Neural progenitor cell (in vitro differentiated cells): ENCODE measurements around the gene PPFIA1. TPM values are rescaled to one million over a fixed set of nuclear protein-coding genes. Genes with fewer than 3 reads are reported as not detected.

Source experiments
- DNase-seq: peaks from one replicate; pipeline ENCODE4 v3.0.0-alpha.2; 2016; ENCODE audit warnings: low spot score
- H2AFZ ChIP-seq: fragments of 200-600 bp; sonication (generic); replicated peaks from 2 replicates; pipeline ENCODE4 v1.6.1; 2016; ENCODE audit warnings: antibody characterized with exemption
- H3F3A ChIP-seq: fragments of 200-600 bp; sonication (generic); 2 replicates; pipeline ENCODE4 v1.6.1; 2016; ENCODE audit warnings: antibody characterized with exemption, low read depth
- H3K27ac ChIP-seq: fragments of 200-600 bp; sonication (generic); 2 replicates; pipeline ENCODE4 v1.5.1; 2016; ENCODE audit warnings: mild to moderate bottlenecking
- H3K27me3 ChIP-seq: fragments of 200-600 bp; sonication (generic); 2 replicates; pipeline ENCODE4 v1.6.1; 2016; ENCODE audit warnings: mild to moderate bottlenecking, moderate library complexity
- H3K36me3 ChIP-seq: fragments of 200-600 bp; sonication (generic); 2 replicates; pipeline ENCODE4 v1.5.1; 2016
- H3K4me1 ChIP-seq: fragments of 200-600 bp; sonication (generic); 2 replicates; pipeline ENCODE4 v1.6.1; 2016; ENCODE audit warnings: mixed run types
- H3K4me2 ChIP-seq: fragments of 200-600 bp; sonication (generic); 2 replicates; pipeline ENCODE4 v1.6.1; 2016
- H3K4me3 ChIP-seq: fragments of 200-600 bp; sonication (generic); 2 replicates; pipeline ENCODE4 v1.5.1; 2016
- H3K79me2 ChIP-seq: fragments of 200-600 bp; sonication (generic); 2 replicates; pipeline ENCODE4 v1.6.1; 2016; ENCODE audit warnings: low read depth
- H3K9ac ChIP-seq: fragments of 200-600 bp; sonication (generic); 2 replicates; pipeline ENCODE4 v1.6.1; 2016
- H3K9me3 ChIP-seq: fragments of 200-600 bp; sonication (generic); 2 replicates; pipeline ENCODE4 v1.5.1; 2016; ENCODE audit warnings: low read depth
- H4K20me1 ChIP-seq: fragments of 200-600 bp; sonication (generic); 2 replicates; pipeline ENCODE4 v1.6.1; 2016; ENCODE audit warnings: low read depth
- H3K27ac Mint-ChIP-seq: 3 replicates; pipeline ENCODE4 v1.8.0; 2021; ENCODE audit warnings: mixed read lengths
- H3K27me3 Mint-ChIP-seq: 2 replicates; pipeline ENCODE4 v1.8.0; 2022; ENCODE audit warnings: low read depth, mild to moderate bottlenecking, inconsistent platforms, moderate library complexity, mixed read lengths; ENCODE audit not compliant: insufficient read depth
- H3K36me3 Mint-ChIP-seq: 3 replicates; pipeline ENCODE4 v1.8.0; 2021; ENCODE audit warnings: mixed read lengths
- H3K4me1 Mint-ChIP-seq: 3 replicates; pipeline ENCODE4 v1.8.0; 2021; ENCODE audit warnings: mixed read lengths
- H3K4me3 Mint-ChIP-seq: 3 replicates; pipeline ENCODE4 v1.8.0; 2021; ENCODE audit warnings: mild to moderate bottlenecking, moderate library complexity, mixed read lengths
- H3K9me3 Mint-ChIP-seq: 3 replicates; pipeline ENCODE4 v1.8.0; 2020; ENCODE audit warnings: mixed read lengths
- EZH2 ChIP-seq: fragments of 200-600 bp; sonication (generic); IDR thresholded peaks from 2 replicates; pipeline ENCODE4 v1.6.1; 2017; ENCODE audit warnings: antibody characterized with exemption, mild to moderate bottlenecking, moderate library complexity
- EZH2phosphoT487 ChIP-seq: fragments of 200-600 bp; sonication (generic); IDR thresholded peaks from 2 replicates; pipeline ENCODE4 v1.6.1; 2017; ENCODE audit warnings: antibody characterized with exemption
- total RNA-seq: library from RNA; depleted of rRNA; stranded (reverse); fragments of >200 nt; gene quantifications from 2 replicates; pipeline ENCODE4 v1.2.3, GENCODE V29; 2015; ENCODE audit warnings: low replicate concordance
- TF ChIP-seq, protein P1 (sequence below): fragments of 200-600 bp; sonication (generic); IDR thresholded peaks from 2 replicates; pipeline ENCODE4 v1.5.1; 2017; ENCODE audit warnings: antibody characterized with exemption, mild to moderate bottlenecking

Gene PPFIA1
- 42.6 and 44.5 TPM in 2 replicates for total RNA-seq

DNA sequence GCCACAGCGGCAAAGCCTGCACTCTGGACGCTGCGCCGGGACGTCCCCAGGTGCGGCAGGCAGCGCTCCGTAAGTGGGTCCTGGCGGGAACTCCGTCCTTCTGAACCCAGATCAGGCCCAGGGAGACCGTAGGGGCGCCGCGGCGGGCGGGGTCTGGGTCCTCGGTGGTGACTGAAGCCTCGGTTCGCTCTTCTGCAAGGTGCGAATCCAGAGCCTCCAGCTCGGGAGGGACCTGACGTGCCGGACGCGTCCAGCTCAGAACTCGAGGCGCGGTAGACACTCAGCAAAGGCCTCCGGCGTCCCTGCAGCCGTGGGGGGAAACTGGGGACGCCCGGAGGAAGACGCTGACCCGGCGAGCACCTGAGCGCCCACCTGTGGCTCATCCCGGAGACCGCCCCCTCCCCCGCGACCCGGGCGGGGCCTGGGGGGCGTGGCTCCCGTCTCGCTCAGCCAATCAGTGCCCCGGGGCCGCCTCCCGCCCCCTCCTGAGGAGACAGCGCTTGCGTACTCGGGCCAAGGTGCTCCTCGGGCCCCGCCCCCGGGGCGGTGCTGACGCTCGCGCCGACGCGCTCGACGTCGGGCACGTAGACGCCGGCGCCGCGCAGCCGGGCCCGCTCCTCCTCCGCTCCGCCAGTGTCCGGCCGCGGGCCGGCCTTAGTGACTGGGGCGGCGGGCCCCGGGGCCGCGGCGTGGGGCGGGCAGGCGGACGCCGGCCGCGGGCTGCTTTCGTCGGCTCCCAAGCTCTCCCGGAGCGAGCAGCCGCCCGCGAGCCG, at the start of gene PPFIA1:
TSS of gene PPFIA1 (plus strand) at position 587 of the 773 bp plus-strand sequence. CDS start 1,483 bp downstream, outside the sequence.
- H2AFZ ChIP-seq, result peak within 1 kb of the TSS; percentile 89
- DNase-seq, result peak; percentile 98
- H3K27me3 Mint-ChIP-seq, result peaks cover 25% of the 10 kb centered on the region
- H3K79me2 ChIP-seq, result peaks cover 46% of the 10 kb centered on the region
- H3K27ac Mint-ChIP-seq, result peak within 1 kb of the TSS; percentile 92
- H3K36me3 Mint-ChIP-seq, result peaks cover 15% of the 10 kb centered on the region
- H3K9me3 Mint-ChIP-seq, result no peaks in the 10 kb centered on the region
- H4K20me1 ChIP-seq, result peaks cover 43% of the 10 kb centered on the region
- peaks cover 14% of the 10 kb centered on the region for H3K4me1 Mint-ChIP-seq
- peaks cover 12% of the 10 kb centered on the region for H3K4me1 ChIP-seq
- peaks cover 3% of the 10 kb centered on the region for H3K27me3 ChIP-seq
- peak within 1 kb of the TSS; percentile 96 for H3K4me2 ChIP-seq
- H3K9ac ChIP-seq, result peak within 1 kb of the TSS; percentile 73
- H3K4me3 Mint-ChIP-seq, result peak within 1 kb of the TSS; percentile 96
- no peaks in the 10 kb centered on the region for H3K9me3 ChIP-seq
- H3F3A ChIP-seq, result no peaks in the 10 kb centered on the region
- H3K36me3 ChIP-seq, result peaks cover 13% of the 10 kb centered on the region
- H3K4me3 ChIP-seq, result peak within 1 kb of the TSS; percentile 86
- TF ChIP-seq EZH2, result no peak
- no peak for TF ChIP-seq EZH2phosphoT487
- TF ChIP-seq, protein P1, sequence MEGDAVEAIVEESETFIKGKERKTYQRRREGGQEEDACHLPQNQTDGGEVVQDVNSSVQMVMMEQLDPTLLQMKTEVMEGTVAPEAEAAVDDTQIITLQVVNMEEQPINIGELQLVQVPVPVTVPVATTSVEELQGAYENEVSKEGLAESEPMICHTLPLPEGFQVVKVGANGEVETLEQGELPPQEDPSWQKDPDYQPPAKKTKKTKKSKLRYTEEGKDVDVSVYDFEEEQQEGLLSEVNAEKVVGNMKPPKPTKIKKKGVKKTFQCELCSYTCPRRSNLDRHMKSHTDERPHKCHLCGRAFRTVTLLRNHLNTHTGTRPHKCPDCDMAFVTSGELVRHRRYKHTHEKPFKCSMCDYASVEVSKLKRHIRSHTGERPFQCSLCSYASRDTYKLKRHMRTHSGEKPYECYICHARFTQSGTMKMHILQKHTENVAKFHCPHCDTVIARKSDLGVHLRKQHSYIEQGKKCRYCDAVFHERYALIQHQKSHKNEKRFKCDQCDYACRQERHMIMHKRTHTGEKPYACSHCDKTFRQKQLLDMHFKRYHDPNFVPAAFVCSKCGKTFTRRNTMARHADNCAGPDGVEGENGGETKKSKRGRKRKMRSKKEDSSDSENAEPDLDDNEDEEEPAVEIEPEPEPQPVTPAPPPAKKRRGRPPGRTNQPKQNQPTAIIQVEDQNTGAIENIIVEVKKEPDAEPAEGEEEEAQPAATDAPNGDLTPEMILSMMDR, result no peak
- peak within 1 kb of the TSS; percentile 15 for H3K27ac ChIP-seq

DNA sequence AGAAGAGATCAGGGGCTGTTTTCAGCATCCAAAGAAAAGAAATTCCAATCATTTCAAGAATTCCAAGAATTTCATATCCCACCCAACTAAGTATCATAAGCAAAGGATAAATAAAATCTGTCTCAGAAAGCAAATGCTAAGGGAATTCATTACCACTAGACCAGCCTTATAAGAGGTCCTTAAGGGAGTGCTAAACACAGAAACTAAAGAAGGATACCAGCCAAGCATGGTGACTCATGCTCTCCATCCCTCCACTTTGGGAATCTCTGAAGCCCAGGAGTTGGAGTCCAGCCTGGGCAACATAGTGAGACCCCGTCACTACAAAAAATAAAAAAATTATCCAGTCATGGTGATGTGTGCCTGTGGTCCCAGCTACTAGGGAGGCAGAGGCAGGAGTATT, 49.6 kb upstream of the PPFIA1 start:
- no peak for TF ChIP-seq EZH2
- TF ChIP-seq, protein P1, result no peak
- TF ChIP-seq EZH2phosphoT487, result no peak
- peak overlapping the region; percentile 22 for H3K27ac Mint-ChIP-seq
- H3K36me3 ChIP-seq, result no peaks in the 10 kb centered on the region

GRCh38 chr11:70225681-70226177, 44.8 kb upstream of the PPFIA1 start:
- Mint-ChIP-seq H3K4me3 (no peak overlapping the region), H3K9me3 (no peaks in the 10 kb centered on the region), H3K4me1 (peaks cover 13% of the 10 kb centered on the region), H3K27me3 (peaks cover 25% of the 10 kb centered on the region), H3K36me3 (no peaks in the 10 kb centered on the region), H3K27ac (peak overlapping the region; percentile 63)
- no peaks in the 10 kb centered on the region for H3K27me3 ChIP-seq
- H3K4me1 ChIP-seq, result no peaks in the 10 kb centered on the region
- H3K79me2 ChIP-seq, result no peaks in the 10 kb centered on the region
- H2AFZ ChIP-seq, result no peak overlapping the region
- no peak overlapping the region for H3K9ac ChIP-seq
- no peak for DNase-seq
- no peak overlapping the region for H3K4me3 ChIP-seq
- H4K20me1 ChIP-seq, result no peaks in the 10 kb centered on the region
- TF ChIP-seq, protein P1, result no peak
- TF ChIP-seq EZH2phosphoT487 (no peak), EZH2 (no peak)
- H3K36me3 ChIP-seq, result no peaks in the 10 kb centered on the region
- no peak overlapping the region for H3K27ac ChIP-seq
- H3K4me2 ChIP-seq, result no peak overlapping the region
- H3K9me3 ChIP-seq, result no peaks in the 10 kb centered on the region
- no peaks in the 10 kb centered on the region for H3F3A ChIP-seq

More for the DNA sequence above, 49.6 kb upstream of the PPFIA1 start:
- H3K9me3 ChIP-seq, result no peaks in the 10 kb centered on the region
- DNase-seq, result no peak
- no peaks in the 10 kb centered on the region for H4K20me1 ChIP-seq
- no peak overlapping the region for H3K9ac ChIP-seq
- no peak overlapping the region for H3K4me3 Mint-ChIP-seq
- peaks cover 3% of the 10 kb centered on the region for H3K9me3 Mint-ChIP-seq
- H2AFZ ChIP-seq, result no peak overlapping the region
- no peaks in the 10 kb centered on the region for H3K27me3 ChIP-seq
- H3K27ac ChIP-seq, result no peak overlapping the region
- H3K4me1 ChIP-seq, result peaks cover 13% of the 10 kb centered on the region
- H3F3A ChIP-seq, result no peaks in the 10 kb centered on the region
- no peaks in the 10 kb centered on the region for H3K79me2 ChIP-seq
- no peaks in the 10 kb centered on the region for H3K36me3 Mint-ChIP-seq
- peaks cover 14% of the 10 kb centered on the region for H3K27me3 Mint-ChIP-seq
- H3K4me1 Mint-ChIP-seq, result peaks cover 15% of the 10 kb centered on the region
- no peak overlapping the region for H3K4me3 ChIP-seq
- H3K4me2 ChIP-seq, result no peak overlapping the region
